HEK293 (cell line): Measurements from ENCODE around the gene FGD3.

Experiments
- CTCF ChIA-PET: fragments of 350-600 bp; formaldehyde crosslinking; extraction: SDS; loops from one replicate; lab custom pipeline; 2021; ENCODE audit warnings: antibody characterized with exemption; lab: Yijun Ruan, JAX
- POLR2A ChIA-PET: fragments of 300-600 bp; formaldehyde crosslinking; extraction: SDS; loops from one replicate; lab custom pipeline; 2020; ENCODE audit warnings: antibody characterized with exemption, inconsistent platforms; lab: Yijun Ruan, JAX
- H3K27ac ChIP-seq: fragments of 200-500 bp; sonication (Bioruptor generic); 2 replicates; pipeline ENCODE4 v1.5.1; 2014; ENCODE audit warnings: low read depth, low read length, control low read depth, inconsistent platforms; ENCODE audit errors: extremely low read depth
- H3K36me3 ChIP-seq, 2 experiments: fragments of 200-500 bp in 1 of 2; sonication (Bioruptor generic) in 1 of 2; 1 replicate in 1 of 2; 2 replicates in 1 of 2; pipeline ENCODE4 v1.5.1; 2014 to 2017; ENCODE audit warnings: inconsistent platforms in 2 of 2, low read length in 2 of 2; ENCODE audit not compliant: control insufficient read depth in 2 of 2, insufficient read depth in 1 of 2
- H3K4me1 ChIP-seq: fragments of 200-500 bp; sonication (Bioruptor generic); 2 replicates; pipeline ENCODE4 v1.5.1; 2014; ENCODE audit warnings: mild to moderate bottlenecking, low read length, inconsistent platforms; ENCODE audit not compliant: control insufficient read depth, insufficient read depth
- H3K4me3 ChIP-seq: 2 replicates; pipeline ENCODE4 v1.5.1; 2011; ENCODE audit warnings: low read depth, mild to moderate bottlenecking, control low read depth, low read length, moderate library complexity
- H3K9me3 ChIP-seq: fragments of 200-500 bp; sonication (Bioruptor generic); 2 replicates; pipeline ENCODE4 v1.5.1; 2014; ENCODE audit warnings: low read depth, low read length, inconsistent platforms; ENCODE audit not compliant: control insufficient read depth, insufficient read depth
- GLI4 ChIP-seq: fragments of 450-650 bp; formaldehyde crosslinking; IDR thresholded peaks from 2 replicates; pipeline ENCODE4 v1.5.1; 2016; ENCODE audit warnings: missing biosample characterization, missing genetic modification characterization
- GLIS1 ChIP-seq: fragments of 450-650 bp; formaldehyde crosslinking; IDR thresholded peaks from 2 replicates; pipeline ENCODE4 v1.5.1; 2016; ENCODE audit warnings: missing biosample characterization, missing genetic modification characterization
- KLF1 ChIP-seq: fragments of 450-650 bp; formaldehyde crosslinking; IDR thresholded peaks from 2 replicates; pipeline ENCODE4 v1.5.1; 2016; ENCODE audit warnings: missing biosample characterization, missing genetic modification characterization
- SETDB1 ChIP-seq: IDR thresholded peaks from one replicate; pipeline ENCODE4 v1.6.1; 2017; ENCODE audit warnings: mild to moderate bottlenecking, low read length, moderate library complexity, mixed read lengths; ENCODE audit not compliant: insufficient read length
- TRIM28 ChIP-seq: IDR thresholded peaks from 2 replicates; pipeline ENCODE4 v1.6.1; 2011; ENCODE audit warnings: low read length, control low read depth, borderline replicate concordance
- ZFP41 ChIP-seq: fragments of 450-650 bp; formaldehyde crosslinking; IDR thresholded peaks from 2 replicates; pipeline ENCODE4 v1.5.1; 2016; ENCODE audit warnings: missing biosample characterization, missing genetic modification characterization, borderline replicate concordance
- ZFP69B ChIP-seq: fragments of 450-650 bp; formaldehyde crosslinking; IDR thresholded peaks from 2 replicates; pipeline ENCODE4 v1.5.1; 2016; ENCODE audit warnings: missing biosample characterization, missing genetic modification characterization
- ZIC2 ChIP-seq: fragments of 450-650 bp; formaldehyde crosslinking; IDR thresholded peaks from 2 replicates; pipeline ENCODE4 v1.5.1; 2016; ENCODE audit warnings: missing biosample characterization, missing genetic modification characterization
- ZNF274 ChIP-seq, 2 experiments: fragments of 200-500 bp in 1 of 2; fragments of 450-650 bp in 1 of 2; sonication (Bioruptor generic) in 1 of 2; formaldehyde crosslinking in 1 of 2; IDR thresholded peaks; 2 replicates each; pipeline versions ENCODE4 v1.5.1 to v1.6.1; 2014 to 2016; ENCODE audit warnings: borderline replicate concordance in 1 of 2, inconsistent platforms in 1 of 2, low read length in 1 of 2, missing biosample characterization in 1 of 2, missing genetic modification characterization in 1 of 2
- ZNF37A ChIP-seq: fragments of 450-650 bp; IDR thresholded peaks from 2 replicates; pipeline ENCODE4 v1.5.1; 2018; ENCODE audit warnings: missing biosample characterization, missing genetic modification characterization
- ZNF501 ChIP-seq: fragments of 450-650 bp; formaldehyde crosslinking; IDR thresholded peaks from 2 replicates; pipeline ENCODE4 v1.5.1; 2016; ENCODE audit warnings: missing biosample characterization, missing genetic modification characterization
- ZNF510 ChIP-seq: fragments of 450-650 bp; formaldehyde crosslinking; IDR thresholded peaks from 2 replicates; pipeline ENCODE4 v1.5.1; 2018; ENCODE audit warnings: mild to moderate bottlenecking, missing genetic modification characterization, missing biosample characterization; ENCODE audit not compliant: insufficient replicate concordance
- ZNF701 ChIP-seq: fragments of 450-650 bp; formaldehyde crosslinking; IDR thresholded peaks from 2 replicates; pipeline ENCODE4 v1.5.1; 2016; ENCODE audit warnings: missing biosample characterization, missing genetic modification characterization
- ZNF76 ChIP-seq: fragments of 450-650 bp; formaldehyde crosslinking; IDR thresholded peaks from 2 replicates; pipeline ENCODE4; 2016; ENCODE audit warnings: low read depth, missing biosample characterization, missing genetic modification characterization, borderline replicate concordance
- ZNF768 ChIP-seq: fragments of 450-650 bp; formaldehyde crosslinking; IDR thresholded peaks from 2 replicates; pipeline ENCODE4 v1.5.1; 2018; ENCODE audit warnings: missing biosample characterization, mild to moderate bottlenecking, missing genetic modification characterization
- ZNF791 ChIP-seq: fragments of 450-650 bp; formaldehyde crosslinking; IDR thresholded peaks from 2 replicates; pipeline ENCODE4 v1.5.1; 2016; ENCODE audit warnings: missing biosample characterization, missing genetic modification characterization
- TF ChIP-seq, protein P1 (sequence below): fragments of 450-650 bp; formaldehyde crosslinking; IDR thresholded peaks from 2 replicates; pipeline ENCODE4 v1.5.1; 2017; ENCODE audit warnings: missing biosample characterization, missing genetic modification characterization
- TF ChIP-seq, protein P2 (sequence below): fragments of 450-650 bp; formaldehyde crosslinking; IDR thresholded peaks from 2 replicates; pipeline ENCODE4 v1.5.1; 2016; ENCODE audit warnings: missing biosample characterization, missing genetic modification characterization, borderline replicate concordance
- TF ChIP-seq, protein P3 (sequence below): fragments of 450-650 bp; formaldehyde crosslinking; conservative IDR thresholded peaks from 2 replicates; pipeline ENCODE4 v1.5.1; 2016; ENCODE audit warnings: low read depth, missing biosample characterization, missing genetic modification characterization
- TF ChIP-seq, protein P4 (sequence below): fragments of 450-650 bp; formaldehyde crosslinking; IDR thresholded peaks from 2 replicates; pipeline ENCODE4 v1.5.1; 2016; ENCODE audit warnings: missing biosample characterization, missing genetic modification characterization

Gene FGD3

DNA sequence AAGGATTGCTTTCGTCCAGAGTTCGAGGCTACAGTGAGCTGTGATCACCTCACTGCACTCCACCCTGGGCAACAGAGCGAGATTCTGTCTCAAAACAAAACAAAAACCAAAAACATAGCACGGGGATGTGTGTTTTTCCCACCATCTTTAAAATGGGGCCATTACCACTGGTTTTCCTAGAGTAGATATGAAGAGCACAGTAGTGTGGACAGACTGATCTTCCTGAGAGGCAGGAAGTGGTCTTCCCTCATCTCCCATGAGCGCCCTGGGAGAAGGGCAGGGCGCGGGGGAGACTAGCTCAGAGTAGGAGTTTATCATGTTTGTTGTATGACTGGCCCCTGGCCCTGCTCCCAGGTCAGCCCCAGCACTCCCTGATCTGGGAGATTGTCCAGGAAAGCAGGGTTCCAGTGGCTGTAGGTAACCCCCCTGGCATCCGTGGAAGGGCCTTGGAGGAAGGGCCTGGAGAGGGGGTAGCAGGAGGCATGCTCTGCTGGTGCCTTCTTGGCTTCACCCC is 113.5 kb downstream of the FGD3 start:
- ChIA-PET POLR2A (no interaction called here), CTCF (interaction anchor here (0.7 to 1.9 kb wide), 3 partner anchors 48 to 252 kb away, joined by 5 to 9 read pairs (median 6); no protein-coding TSS in a partner anchor)
- no peaks in the 10 kb centered on the region for H3K9me3 ChIP-seq

DNA sequence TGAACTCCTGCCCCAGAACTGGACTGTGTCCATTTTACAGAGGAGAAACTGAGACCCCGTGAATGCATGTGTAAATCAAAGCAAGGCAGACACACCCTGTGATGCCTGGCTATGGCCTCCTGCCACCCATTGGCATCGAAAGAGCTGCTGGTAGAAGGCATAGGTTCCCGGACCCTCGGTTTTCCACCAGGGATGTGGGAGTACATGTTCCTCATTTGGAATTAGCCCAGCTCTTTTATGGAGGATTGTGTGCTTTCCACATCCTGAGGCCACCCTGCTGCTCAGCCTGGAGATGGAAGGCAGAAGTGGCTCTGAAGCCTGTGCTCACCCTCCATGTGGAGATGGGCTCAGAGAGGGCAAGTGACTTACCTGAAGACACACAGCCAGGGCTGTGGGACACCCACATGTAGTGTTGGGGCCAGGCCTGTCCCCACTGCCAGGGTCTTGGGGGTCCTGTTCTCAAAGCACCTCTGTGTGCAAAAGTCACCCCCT is 114.0 kb downstream of the FGD3 start:
- Histone ChIP-seq H3K36me3 (no peaks in the 10 kb centered on the region), H3K9me3 (no peaks in the 10 kb centered on the region), H3K4me3 (no peak overlapping the region), H3K27ac (no peak overlapping the region), H3K4me1 (no peaks in the 10 kb centered on the region)
- ChIA-PET CTCF (interaction anchor here (1.9 kb wide), 1 partner anchor 47 kb away, joined by 9 read pairs; no protein-coding TSS in a partner anchor), POLR2A (no interaction called here)
- no peak for TF ChIP-seq ZFP41 (tag by site-specific recombination)
- TF ChIP-seq ZNF768 (tag by site-specific recombination) = 0 out of 2 replicates have a peak, but pooled peaks have one; percentile 34

More for the DNA sequence above, 113.5 kb downstream of the FGD3 start:
- H3K36me3 ChIP-seq = no peaks in the 10 kb centered on the region
- TF ChIP-seq GLI4 (tag by site-specific recombination) = no peak
- no peak for TF ChIP-seq GLIS1
- no peak for TF ChIP-seq SETDB1
- TF ChIP-seq ZNF37A (tag by site-specific recombination) = no peak
- TF ChIP-seq ZNF501 (tag by site-specific recombination) = no peak
- TF ChIP-seq ZNF274 (IDR thresholded peaks at IDR 0.05; ENCODE audit: low read length) = no peak
- no peak for TF ChIP-seq ZNF274 (tag by site-specific recombination; IDR thresholded peaks at IDR 0.05; ENCODE audit: borderline replicate concordance)
- no peak overlapping the region for H3K4me3 ChIP-seq
- no peaks in the 10 kb centered on the region for H3K4me1 ChIP-seq
- no peak overlapping the region for H3K27ac ChIP-seq

DNA sequence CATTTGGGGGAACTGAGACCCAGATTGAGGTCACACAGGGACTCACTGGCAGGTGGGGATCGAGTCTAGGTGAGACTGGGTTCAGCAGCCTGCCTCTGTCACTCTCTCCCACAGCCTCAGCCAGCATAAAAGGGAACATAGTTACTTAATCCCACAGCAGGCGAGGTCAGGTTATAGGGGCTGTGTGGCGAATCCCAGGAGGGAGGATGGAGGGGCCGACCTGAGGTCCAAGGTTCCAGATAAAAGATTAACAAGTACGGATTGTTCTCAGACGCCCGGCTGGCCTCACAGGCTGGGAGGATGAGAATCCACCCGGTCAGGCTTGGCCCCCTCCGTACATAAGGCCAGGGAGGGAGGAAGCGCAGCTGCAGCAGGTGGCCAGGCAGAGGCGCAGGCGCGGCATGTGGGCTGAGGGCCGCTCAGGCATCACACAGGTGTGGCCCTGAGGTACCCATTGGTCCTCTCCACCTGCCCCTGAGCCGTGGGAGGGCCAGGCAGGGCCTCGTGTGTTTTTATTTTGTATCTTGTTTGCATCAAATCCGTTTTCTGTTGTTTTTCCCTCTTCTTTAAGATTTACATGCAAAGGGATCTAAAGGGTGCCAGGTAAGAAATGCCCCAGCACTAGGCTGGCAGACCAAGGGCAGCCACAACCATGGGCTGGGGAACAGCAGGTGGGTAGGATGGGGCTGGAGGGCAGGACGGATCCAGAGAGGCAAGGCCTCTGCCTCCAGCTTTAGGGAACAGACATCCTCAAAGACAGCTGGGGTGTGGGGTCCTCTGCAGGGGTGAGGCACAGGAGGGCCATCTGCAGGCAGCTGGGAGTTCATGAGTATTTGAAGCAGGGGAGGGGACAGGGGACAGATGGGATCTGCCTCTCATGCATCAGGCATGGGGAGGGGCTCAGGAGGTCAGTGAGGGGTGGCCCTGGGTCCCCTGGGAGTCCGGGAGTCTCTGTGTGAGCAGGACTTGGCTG is 114.8 kb downstream of the FGD3 start:
- Histone ChIP-seq H3K4me3 (no peak overlapping the region), H3K4me1 (no peaks in the 10 kb centered on the region), H3K9me3 (no peaks in the 10 kb centered on the region), H3K27ac (no peak overlapping the region), H3K36me3 (no peaks in the 10 kb centered on the region)
- ChIA-PET POLR2A (no interaction called here), CTCF (interaction anchor here (0.7 kb wide), 1 partner anchor 244 kb away, joined by 4 read pairs; no protein-coding TSS in a partner anchor)
- no peak for TF ChIP-seq SETDB1
- TF ChIP-seq, protein P1, sequence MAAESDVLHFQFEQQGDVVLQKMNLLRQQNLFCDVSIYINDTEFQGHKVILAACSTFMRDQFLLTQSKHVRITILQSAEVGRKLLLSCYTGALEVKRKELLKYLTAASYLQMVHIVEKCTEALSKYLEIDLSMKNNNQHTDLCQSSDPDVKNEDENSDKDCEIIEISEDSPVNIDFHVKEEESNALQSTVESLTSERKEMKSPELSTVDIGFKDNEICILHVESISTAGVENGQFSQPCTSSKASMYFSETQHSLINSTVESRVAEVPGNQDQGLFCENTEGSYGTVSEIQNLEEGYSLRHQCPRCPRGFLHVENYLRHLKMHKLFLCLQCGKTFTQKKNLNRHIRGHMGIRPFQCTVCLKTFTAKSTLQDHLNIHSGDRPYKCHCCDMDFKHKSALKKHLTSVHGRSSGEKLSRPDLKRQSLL (tag by site-specific recombination) = no peak
- TF ChIP-seq ZIC2 = no peak
- TF ChIP-seq, protein P2, sequence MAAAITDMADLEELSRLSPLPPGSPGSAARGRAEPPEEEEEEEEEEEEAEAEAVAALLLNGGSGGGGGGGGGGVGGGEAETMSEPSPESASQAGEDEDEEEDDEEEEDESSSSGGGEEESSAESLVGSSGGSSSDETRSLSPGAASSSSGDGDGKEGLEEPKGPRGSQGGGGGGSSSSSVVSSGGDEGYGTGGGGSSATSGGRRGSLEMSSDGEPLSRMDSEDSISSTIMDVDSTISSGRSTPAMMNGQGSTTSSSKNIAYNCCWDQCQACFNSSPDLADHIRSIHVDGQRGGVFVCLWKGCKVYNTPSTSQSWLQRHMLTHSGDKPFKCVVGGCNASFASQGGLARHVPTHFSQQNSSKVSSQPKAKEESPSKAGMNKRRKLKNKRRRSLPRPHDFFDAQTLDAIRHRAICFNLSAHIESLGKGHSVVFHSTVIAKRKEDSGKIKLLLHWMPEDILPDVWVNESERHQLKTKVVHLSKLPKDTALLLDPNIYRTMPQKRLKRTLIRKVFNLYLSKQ = no peak
- TF ChIP-seq, protein P3, sequence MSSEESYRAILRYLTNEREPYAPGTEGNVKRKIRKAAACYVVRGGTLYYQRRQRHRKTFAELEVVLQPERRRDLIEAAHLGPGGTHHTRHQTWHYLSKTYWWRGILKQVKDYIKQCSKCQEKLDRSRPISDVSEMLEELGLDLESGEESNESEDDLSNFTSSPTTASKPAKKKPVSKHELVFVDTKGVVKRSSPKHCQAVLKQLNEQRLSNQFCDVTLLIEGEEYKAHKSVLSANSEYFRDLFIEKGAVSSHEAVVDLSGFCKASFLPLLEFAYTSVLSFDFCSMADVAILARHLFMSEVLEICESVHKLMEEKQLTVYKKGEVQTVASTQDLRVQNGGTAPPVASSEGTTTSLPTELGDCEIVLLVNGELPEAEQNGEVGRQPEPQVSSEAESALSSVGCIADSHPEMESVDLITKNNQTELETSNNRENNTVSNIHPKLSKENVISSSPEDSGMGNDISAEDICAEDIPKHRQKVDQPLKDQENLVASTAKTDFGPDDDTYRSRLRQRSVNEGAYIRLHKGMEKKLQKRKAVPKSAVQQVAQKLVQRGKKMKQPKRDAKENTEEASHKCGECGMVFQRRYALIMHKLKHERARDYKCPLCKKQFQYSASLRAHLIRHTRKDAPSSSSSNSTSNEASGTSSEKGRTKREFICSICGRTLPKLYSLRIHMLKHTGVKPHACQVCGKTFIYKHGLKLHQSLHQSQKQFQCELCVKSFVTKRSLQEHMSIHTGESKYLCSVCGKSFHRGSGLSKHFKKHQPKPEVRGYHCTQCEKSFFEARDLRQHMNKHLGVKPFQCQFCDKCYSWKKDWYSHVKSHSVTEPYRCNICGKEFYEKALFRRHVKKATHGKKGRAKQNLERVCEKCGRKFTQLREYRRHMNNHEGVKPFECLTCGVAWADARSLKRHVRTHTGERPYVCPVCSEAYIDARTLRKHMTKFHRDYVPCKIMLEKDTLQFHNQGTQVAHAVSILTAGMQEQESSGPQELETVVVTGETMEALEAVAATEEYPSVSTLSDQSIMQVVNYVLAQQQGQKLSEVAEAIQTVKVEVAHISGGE (tag by site-specific recombination) = no peak
- TF ChIP-seq ZFP69B (tag by site-specific recombination) = no peak
- TF ChIP-seq, protein P4, sequence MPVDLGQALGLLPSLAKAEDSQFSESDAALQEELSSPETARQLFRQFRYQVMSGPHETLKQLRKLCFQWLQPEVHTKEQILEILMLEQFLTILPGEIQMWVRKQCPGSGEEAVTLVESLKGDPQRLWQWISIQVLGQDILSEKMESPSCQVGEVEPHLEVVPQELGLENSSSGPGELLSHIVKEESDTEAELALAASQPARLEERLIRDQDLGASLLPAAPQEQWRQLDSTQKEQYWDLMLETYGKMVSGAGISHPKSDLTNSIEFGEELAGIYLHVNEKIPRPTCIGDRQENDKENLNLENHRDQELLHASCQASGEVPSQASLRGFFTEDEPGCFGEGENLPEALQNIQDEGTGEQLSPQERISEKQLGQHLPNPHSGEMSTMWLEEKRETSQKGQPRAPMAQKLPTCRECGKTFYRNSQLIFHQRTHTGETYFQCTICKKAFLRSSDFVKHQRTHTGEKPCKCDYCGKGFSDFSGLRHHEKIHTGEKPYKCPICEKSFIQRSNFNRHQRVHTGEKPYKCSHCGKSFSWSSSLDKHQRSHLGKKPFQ = no peak
- no peak for TF ChIP-seq TRIM28
- TF ChIP-seq ZNF791 (tag by site-specific recombination) = no peak
- no peak for TF ChIP-seq ZNF76
- TF ChIP-seq ZNF701 (tag by site-specific recombination) = no peak
- TF ChIP-seq ZNF501 (tag by site-specific recombination) = no peak
- TF ChIP-seq KLF1 (tag by site-specific recombination) = no peak
- no peak for TF ChIP-seq ZNF510 (tag by site-specific recombination)
